ENCODE results near the gene PSMD3.
"Not testable (repeated sequence)": the region's sequence is repeated elsewhere in the genome, so short reads cannot be mapped to it uniquely, and the experiment has no call there.

PSMD3 gene

GRCh38 chr17:40000161-40000560, 19.6 kb downstream of the PSMD3 start:
- no peak for DNase-seq

GRCh38 chr17:40001335-40001734, 20.7 kb downstream of the PSMD3 start:
- not testable (repeated sequence) for DNase-seq

- DNase-seq = no peak
These were observed 23.5 kb downstream of the PSMD3 start for GRCh38 chr17:40004072-40004471.

GRCh38 chr17:40004712-40005111, 24.1 kb downstream of the PSMD3 start:
- no peak for DNase-seq

- no peak for DNase-seq
These were observed 24.9 kb downstream of the PSMD3 start for GRCh38 chr17:40005520-40005919.

GRCh38 chr17:40010946-40011500, 30.4 kb downstream of the PSMD3 start:
- not testable (repeated sequence) for DNase-seq

GRCh38 chr17:40012017-40012647, 31.5 kb downstream of the PSMD3 start:
- not testable (repeated sequence) for DNase-seq

GRCh38 chr17:40014375-40014980, 33.9 kb downstream of the PSMD3 start:
- no peak for DNase-seq

- no peak for DNase-seq
These were observed 34.7 kb downstream of the PSMD3 start, which contains the start of gene CSF3 for GRCh38 chr17:40015005-40015997. CSF3 (plus strand) TSS chr17:40015440; CDS start chr17:40015475, 35 bp downstream.

- no peak for DNase-seq
These were observed 35.7 kb downstream of the PSMD3 start for GRCh38 chr17:40015998-40016985.

GRCh38 chr17:40017422-40018080, 36.9 kb downstream of the PSMD3 start:
- no peak for DNase-seq

- DNase-seq = no peak
These were observed 37.9 kb downstream of the PSMD3 start for GRCh38 chr17:40018211-40019121.

GRCh38 chr17:40019140-40019991, 38.8 kb downstream of the PSMD3 start:
- no peak for DNase-seq

- no peak for DNase-seq
These were observed 39.5 kb downstream of the PSMD3 start for GRCh38 chr17:40020146-40020545.

- DNase-seq = no peak
These were observed 40.9 kb downstream of the PSMD3 start for GRCh38 chr17:40021451-40021971.

- DNase-seq = no peak
These were observed 41.9 kb downstream of the PSMD3 start for GRCh38 chr17:40022497-40022896.

GRCh38 chr17:40022961-40023541, 42.4 kb downstream of the PSMD3 start:
- no peak for DNase-seq

GRCh38 chr17:40023590-40024292, 43.1 kb downstream of the PSMD3 start:
- no peak for DNase-seq

Measured in GF-D8 (cell line).